HG02970 (cell line): ENCODE measurements around the gene CXCR5.

Experiments
- ATAC-seq: cut with Tn5 transposase; IDR thresholded peaks from one replicate; pipeline ENCODE4 v1.9.1; 2021; ENCODE audit warnings: mild to moderate bottlenecking, moderate library complexity, moderate number of reproducible peaks; ENCODE audit not compliant: unreplicated experiment, low FRiP score

The CXCR5 gene

GRCh38 chr11:118896921-118897591, 13.4 kb downstream of the CXCR5 start:
- no peak for ATAC-seq

- no peak for ATAC-seq
Measured at GRCh38 chr11:118897721-118898310, 14.1 kb downstream of the CXCR5 start.

GRCh38 chr11:118898400-118899295, 15.0 kb downstream of the CXCR5 start:
- no peak for ATAC-seq

- ATAC-seq = no peak
Measured at GRCh38 chr11:118899296-118899688, 15.6 kb downstream of the CXCR5 start.

- ATAC-seq = no peak
Measured at GRCh38 chr11:118899706-118900360, 16.1 kb downstream of the CXCR5 start.

- no peak for ATAC-seq
Measured at GRCh38 chr11:118900535-118901384, 17.1 kb downstream of the CXCR5 start.

GRCh38 chr11:118901494-118902335, 18.0 kb downstream of the CXCR5 start:
- no peak for ATAC-seq

GRCh38 chr11:118902336-118903203, 18.9 kb downstream of the CXCR5 start:
- no peak for ATAC-seq

- no peak for ATAC-seq
Measured at GRCh38 chr11:118903204-118904015, 19.7 kb downstream of the CXCR5 start.

- no peak for ATAC-seq
Measured at GRCh38 chr11:118907051-118908042, 23.7 kb downstream of the CXCR5 start.

- no peak for ATAC-seq
Measured at GRCh38 chr11:118908264-118908663, 24.6 kb downstream of the CXCR5 start.

GRCh38 chr11:118908901-118909618, 25.4 kb downstream of the CXCR5 start:
- ATAC-seq = no peak

GRCh38 chr11:118909619-118910308, 26.1 kb downstream of the CXCR5 start:
- no peak for ATAC-seq

GRCh38 chr11:118910309-118911112, 26.8 kb downstream of the CXCR5 start:
- ATAC-seq = no peak
